Measurements from ENCODE around the gene DIAPH1.

Gene DIAPH1

GRCh38 chr5:141557681-141558136 is 61.1 kb downstream of the DIAPH1 start:
- intact Hi-C loops (cut with micrococcal nuclease) = loop anchor here (5.0 kb wide), 1 partner anchor 35 kb away; no protein-coding TSS in a partner anchor
- Mint-ChIP-seq H3K27me3 (no peaks in the 10 kb centered on the region), H3K9me3 (no peaks in the 10 kb centered on the region), H3K4me3 (no peak overlapping the region), H3K4me1 (ENCODE audit: low read depth) (peaks cover 10% of the 10 kb centered on the region), H3K27ac (no peak overlapping the region), H3K36me3 (ENCODE audit: low read depth) (peaks cover 97% of the 10 kb centered on the region)

- Mint-ChIP-seq H3K36me3 (ENCODE audit: low read depth) (peaks cover 89% of the 10 kb centered on the region), H3K9me3 (peaks cover 15% of the 10 kb centered on the region), H3K4me1 (ENCODE audit: low read depth) (peaks cover 12% of the 10 kb centered on the region), H3K27ac (no peak overlapping the region), H3K27me3 (no peaks in the 10 kb centered on the region), H3K4me3 (no peak overlapping the region)
- intact Hi-C loops (cut with micrococcal nuclease) = no loop called here
Measured at GRCh38 chr5:141547921-141548320, 70.9 kb downstream of the DIAPH1 start.

- Mint-ChIP-seq H3K9me3 (peaks cover 15% of the 10 kb centered on the region), H3K27ac (no peak overlapping the region), H3K27me3 (no peaks in the 10 kb centered on the region), H3K36me3 (ENCODE audit: low read depth) (peaks cover 89% of the 10 kb centered on the region), H3K4me3 (no peak overlapping the region), H3K4me1 (ENCODE audit: low read depth) (peaks cover 12% of the 10 kb centered on the region)
- intact Hi-C loops (cut with micrococcal nuclease) = no loop called here
Measured at GRCh38 chr5:141547488-141547887, 71.3 kb downstream of the DIAPH1 start.

GRCh38 chr5:141543053-141543452 is 75.7 kb downstream of the DIAPH1 start:
- no peaks in the 10 kb centered on the region for H3K4me1 Mint-ChIP-seq (ENCODE audit: low read depth)
- peaks cover 14% of the 10 kb centered on the region for H3K9me3 Mint-ChIP-seq
- peaks cover 92% of the 10 kb centered on the region for H3K36me3 Mint-ChIP-seq (ENCODE audit: low read depth)
- H3K27ac Mint-ChIP-seq = no peak overlapping the region
- no peaks in the 10 kb centered on the region for H3K27me3 Mint-ChIP-seq
- intact Hi-C loops (cut with micrococcal nuclease) = no loop called here
- no peak overlapping the region for H3K4me3 Mint-ChIP-seq

- Mint-ChIP-seq H3K9me3 (no peaks in the 10 kb centered on the region), H3K27me3 (no peaks in the 10 kb centered on the region), H3K27ac (no peak overlapping the region), H3K4me1 (ENCODE audit: low read depth) (no peaks in the 10 kb centered on the region), H3K36me3 (ENCODE audit: low read depth) (peaks cover 61% of the 10 kb centered on the region), H3K4me3 (no peak overlapping the region)
- intact Hi-C loops (cut with micrococcal nuclease) = no loop called here
Measured at GRCh38 chr5:141534492-141535213, 84.1 kb downstream of the DIAPH1 start.

GRCh38 chr5:141533897-141534296 is 84.9 kb downstream of the DIAPH1 start:
- Mint-ChIP-seq H3K9me3 (no peaks in the 10 kb centered on the region), H3K27ac (no peak overlapping the region), H3K4me1 (ENCODE audit: low read depth) (no peaks in the 10 kb centered on the region), H3K27me3 (no peaks in the 10 kb centered on the region), H3K4me3 (no peak overlapping the region), H3K36me3 (ENCODE audit: low read depth) (peaks cover 53% of the 10 kb centered on the region)
- intact Hi-C loops (cut with micrococcal nuclease) = no loop called here

GRCh38 chr5:141532726-141533125 is 86.1 kb downstream of the DIAPH1 start:
- Mint-ChIP-seq H3K9me3 (no peaks in the 10 kb centered on the region), H3K27me3 (no peaks in the 10 kb centered on the region), H3K36me3 (ENCODE audit: low read depth) (peaks cover 41% of the 10 kb centered on the region), H3K27ac (no peak overlapping the region), H3K4me1 (ENCODE audit: low read depth) (no peaks in the 10 kb centered on the region), H3K4me3 (no peak overlapping the region)
- intact Hi-C loops (cut with micrococcal nuclease) = no loop called here

GRCh38 chr5:141529873-141530272 is 88.9 kb downstream of the DIAPH1 start:
- intact Hi-C loops (cut with micrococcal nuclease) = no loop called here

GRCh38 chr5:141529002-141529401 is 89.8 kb downstream of the DIAPH1 start:
- intact Hi-C loops (cut with micrococcal nuclease) = no loop called here
- Mint-ChIP-seq H3K36me3 (ENCODE audit: low read depth) (peaks cover 4% of the 10 kb centered on the region), H3K9me3 (no peaks in the 10 kb centered on the region), H3K4me3 (no peak overlapping the region), H3K27me3 (no peaks in the 10 kb centered on the region), H3K27ac (no peak overlapping the region), H3K4me1 (ENCODE audit: low read depth) (no peaks in the 10 kb centered on the region)

More at GRCh38 chr5:141529873-141530272, 88.9 kb downstream of the DIAPH1 start:
- no peak overlapping the region for H3K27ac Mint-ChIP-seq
- no peak overlapping the region for H3K4me3 Mint-ChIP-seq
- no peaks in the 10 kb centered on the region for H3K9me3 Mint-ChIP-seq
- no peaks in the 10 kb centered on the region for H3K4me1 Mint-ChIP-seq (ENCODE audit: low read depth)
- peaks cover 13% of the 10 kb centered on the region for H3K36me3 Mint-ChIP-seq (ENCODE audit: low read depth)
- no peaks in the 10 kb centered on the region for H3K27me3 Mint-ChIP-seq

- Mint-ChIP-seq H3K4me3 (no peak overlapping the region), H3K27me3 (no peaks in the 10 kb centered on the region), H3K4me1 (ENCODE audit: low read depth) (no peaks in the 10 kb centered on the region), H3K27ac (no peak overlapping the region), H3K9me3 (no peaks in the 10 kb centered on the region), H3K36me3 (ENCODE audit: low read depth) (no peaks in the 10 kb centered on the region)
- intact Hi-C loops (cut with micrococcal nuclease) = no loop called here
Measured at GRCh38 chr5:141528291-141528984, 90.4 kb downstream of the DIAPH1 start.

- H3K4me1 Mint-ChIP-seq (ENCODE audit: low read depth) = peaks cover 9% of the 10 kb centered on the region
- H3K27ac Mint-ChIP-seq = no peak overlapping the region
- intact Hi-C loops (cut with micrococcal nuclease) = no loop called here
- H3K4me3 Mint-ChIP-seq = no peak overlapping the region
- H3K27me3 Mint-ChIP-seq = no peaks in the 10 kb centered on the region
- no peaks in the 10 kb centered on the region for H3K9me3 Mint-ChIP-seq
- peaks cover 3% of the 10 kb centered on the region for H3K36me3 Mint-ChIP-seq (ENCODE audit: low read depth)
Measured at GRCh38 chr5:141527426-141527825, 91.4 kb downstream of the DIAPH1 start.

- H3K36me3 Mint-ChIP-seq (ENCODE audit: low read depth) = peaks cover 20% of the 10 kb centered on the region
Measured at GRCh38 chr5:141525653-141526052, 93.1 kb downstream of the DIAPH1 start.

GRCh38 chr5:141524604-141525597 is 93.9 kb downstream of the DIAPH1 start:
- Mint-ChIP-seq H3K4me3 (no peak overlapping the region), H3K27ac (no peak overlapping the region), H3K4me1 (ENCODE audit: low read depth) (peaks cover 35% of the 10 kb centered on the region), H3K9me3 (no peaks in the 10 kb centered on the region), H3K27me3 (no peaks in the 10 kb centered on the region), H3K36me3 (ENCODE audit: low read depth) (peaks cover 28% of the 10 kb centered on the region)
- intact Hi-C loops (cut with micrococcal nuclease) = loop anchor here (2.0 to 5.0 kb wide), 2 partner anchors 32 to 104 kb away; partner anchors contain the start of gene PCDHGA11

More at GRCh38 chr5:141525653-141526052, 93.1 kb downstream of the DIAPH1 start:
- Mint-ChIP-seq H3K9me3 (no peaks in the 10 kb centered on the region), H3K27me3 (no peaks in the 10 kb centered on the region), H3K4me1 (ENCODE audit: low read depth) (peaks cover 27% of the 10 kb centered on the region), H3K4me3 (no peak overlapping the region), H3K27ac (no peak overlapping the region)
- intact Hi-C loops (cut with micrococcal nuclease) = loop anchor here (2.0 kb wide), 1 partner anchor 105 kb away; the partner anchor contains the start of gene PCDHGA11

Measured in dendritic cell treated with granulocyte-macrophage colony-stimulating factor and Interleukin-4, amounts not matched to agents 40 ng/mL and 50 ng/mL, for 4 days (primary cell).